Transverse colon (tissue), 4 donors: ENCODE measurements around the gene FKBP9.

ENCODE experiments used
- POLR2AphosphoS5 ChIP-seq, 3 donors: sonication (generic); formaldehyde crosslinking; IDR thresholded peaks; one replicate each; pipeline ENCODE4 v1.6.1; 2016; ENCODE audit warnings: antibody characterized with exemption in 3 of 3
- TF ChIP-seq, protein P1 (sequence below), 5 experiments: fragments of 200-600 bp in 3 of 5; fragments of 450-650 bp in 2 of 5; sonication (generic) in 3 of 5; IDR thresholded peaks; 1 replicate in 2 of 5; 2 replicates in 3 of 5; pipeline ENCODE4 v1.5.1; 2016 to 2017; ENCODE audit warnings: antibody characterized with exemption in 5 of 5, inconsistent platforms in 3 of 5, mild to moderate bottlenecking in 2 of 5, moderate library complexity in 1 of 5

DNA sequence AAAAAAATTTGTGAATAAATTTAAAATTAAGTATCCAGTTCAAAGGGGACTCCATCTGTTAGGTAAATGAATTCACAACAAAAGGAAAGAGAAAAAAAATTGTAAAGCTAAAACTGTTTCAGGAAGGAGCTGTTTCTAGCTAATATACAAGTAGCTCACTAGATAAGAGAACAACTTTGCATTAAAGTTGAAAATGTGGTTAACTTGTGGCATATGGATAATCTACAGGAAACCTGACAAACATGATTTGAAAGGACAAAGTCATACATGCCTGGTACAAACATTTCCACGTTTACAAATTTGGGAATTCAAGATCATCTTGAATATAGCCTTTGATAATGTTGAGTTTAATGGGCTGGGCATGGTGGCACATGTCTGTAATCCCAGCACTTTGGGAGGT lies 96.5 kb downstream of the FKBP9 start:
- TF ChIP-seq, protein P1, sequence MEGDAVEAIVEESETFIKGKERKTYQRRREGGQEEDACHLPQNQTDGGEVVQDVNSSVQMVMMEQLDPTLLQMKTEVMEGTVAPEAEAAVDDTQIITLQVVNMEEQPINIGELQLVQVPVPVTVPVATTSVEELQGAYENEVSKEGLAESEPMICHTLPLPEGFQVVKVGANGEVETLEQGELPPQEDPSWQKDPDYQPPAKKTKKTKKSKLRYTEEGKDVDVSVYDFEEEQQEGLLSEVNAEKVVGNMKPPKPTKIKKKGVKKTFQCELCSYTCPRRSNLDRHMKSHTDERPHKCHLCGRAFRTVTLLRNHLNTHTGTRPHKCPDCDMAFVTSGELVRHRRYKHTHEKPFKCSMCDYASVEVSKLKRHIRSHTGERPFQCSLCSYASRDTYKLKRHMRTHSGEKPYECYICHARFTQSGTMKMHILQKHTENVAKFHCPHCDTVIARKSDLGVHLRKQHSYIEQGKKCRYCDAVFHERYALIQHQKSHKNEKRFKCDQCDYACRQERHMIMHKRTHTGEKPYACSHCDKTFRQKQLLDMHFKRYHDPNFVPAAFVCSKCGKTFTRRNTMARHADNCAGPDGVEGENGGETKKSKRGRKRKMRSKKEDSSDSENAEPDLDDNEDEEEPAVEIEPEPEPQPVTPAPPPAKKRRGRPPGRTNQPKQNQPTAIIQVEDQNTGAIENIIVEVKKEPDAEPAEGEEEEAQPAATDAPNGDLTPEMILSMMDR (IDR thresholded peaks at IDR 0.05), result no peak
- TF ChIP-seq POLR2AphosphoS5 (IDR thresholded peaks at IDR 0.05), result no peak
